DOHH2 (cell line): ENCODE measurements around the gene PLA2G4F.

Experiments used
- EZH2phosphoT487 ChIP-seq: fragments of 200-600 bp; sonication (generic); IDR thresholded peaks from 2 replicates; pipeline ENCODE4 v1.6.1; 2017; ENCODE audit warnings: borderline replicate concordance, mild to moderate bottlenecking, antibody characterized with exemption, low read length, moderate library complexity, mixed read lengths
- TF ChIP-seq, protein P1 (sequence below): fragments of 200-600 bp; sonication (generic); IDR thresholded peaks from one replicate; pipeline ENCODE4 v1.5.1; 2014; ENCODE audit warnings: antibody characterized with exemption, mild to moderate bottlenecking, low read depth, low read length; ENCODE audit not compliant: poor library complexity, severe bottlenecking

- TF ChIP-seq, protein P1, sequence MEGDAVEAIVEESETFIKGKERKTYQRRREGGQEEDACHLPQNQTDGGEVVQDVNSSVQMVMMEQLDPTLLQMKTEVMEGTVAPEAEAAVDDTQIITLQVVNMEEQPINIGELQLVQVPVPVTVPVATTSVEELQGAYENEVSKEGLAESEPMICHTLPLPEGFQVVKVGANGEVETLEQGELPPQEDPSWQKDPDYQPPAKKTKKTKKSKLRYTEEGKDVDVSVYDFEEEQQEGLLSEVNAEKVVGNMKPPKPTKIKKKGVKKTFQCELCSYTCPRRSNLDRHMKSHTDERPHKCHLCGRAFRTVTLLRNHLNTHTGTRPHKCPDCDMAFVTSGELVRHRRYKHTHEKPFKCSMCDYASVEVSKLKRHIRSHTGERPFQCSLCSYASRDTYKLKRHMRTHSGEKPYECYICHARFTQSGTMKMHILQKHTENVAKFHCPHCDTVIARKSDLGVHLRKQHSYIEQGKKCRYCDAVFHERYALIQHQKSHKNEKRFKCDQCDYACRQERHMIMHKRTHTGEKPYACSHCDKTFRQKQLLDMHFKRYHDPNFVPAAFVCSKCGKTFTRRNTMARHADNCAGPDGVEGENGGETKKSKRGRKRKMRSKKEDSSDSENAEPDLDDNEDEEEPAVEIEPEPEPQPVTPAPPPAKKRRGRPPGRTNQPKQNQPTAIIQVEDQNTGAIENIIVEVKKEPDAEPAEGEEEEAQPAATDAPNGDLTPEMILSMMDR: no peak
- no peak for TF ChIP-seq EZH2phosphoT487
These were observed 4.1 kb downstream of the PLA2G4F start for GRCh38 chr15:42152196-42152920.
